Mammary epithelial cell (primary cell): ENCODE measurements around the gene VSTM2L.
"Not testable (repeated sequence)": the region's sequence is repeated elsewhere in the genome, so short reads cannot be mapped to it uniquely, and the experiment has no call there.

Source experiments
- EZH2 ChIP-seq: IDR thresholded peaks from 2 replicates; pipeline ENCODE4 v1.6.1; 2012; ENCODE audit warnings: low read length, inconsistent platforms, borderline replicate concordance
- TF ChIP-seq, protein P1 (sequence below), 2 donors: IDR thresholded peaks in 1 of 2; conservative IDR thresholded peaks in 1 of 2; 2 replicates each; pipeline ENCODE4 v1.5.1; 2011 to 2012; ENCODE audit warnings: inconsistent platforms in 2 of 2, low read length in 2 of 2, mild to moderate bottlenecking in 2 of 2, control low read depth in 1 of 2, low read depth in 1 of 2; ENCODE audit not compliant: insufficient read depth in 1 of 2; ENCODE audit errors: extremely low read depth in 1 of 2

DNA sequence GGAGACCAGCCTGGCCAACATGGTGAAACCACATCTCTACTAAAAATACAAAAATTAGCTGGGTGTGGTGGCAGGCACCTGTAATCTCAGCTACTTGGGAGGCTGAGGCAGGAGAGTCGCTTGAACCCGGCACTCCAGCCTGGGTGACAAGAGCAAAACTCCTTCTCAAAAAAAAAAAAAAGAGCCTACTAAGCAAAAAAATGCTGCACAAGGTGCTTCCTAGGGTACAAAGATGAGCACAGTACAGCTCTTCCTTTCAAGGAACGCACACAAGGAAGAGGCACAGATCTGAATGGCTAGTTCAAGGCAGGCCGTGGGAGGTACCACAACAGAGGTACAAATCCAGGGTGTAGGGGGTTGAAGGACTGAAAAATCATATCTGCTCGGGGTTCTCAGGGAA lies 46.9 kb upstream of the VSTM2L start:
- TF ChIP-seq, protein P1, sequence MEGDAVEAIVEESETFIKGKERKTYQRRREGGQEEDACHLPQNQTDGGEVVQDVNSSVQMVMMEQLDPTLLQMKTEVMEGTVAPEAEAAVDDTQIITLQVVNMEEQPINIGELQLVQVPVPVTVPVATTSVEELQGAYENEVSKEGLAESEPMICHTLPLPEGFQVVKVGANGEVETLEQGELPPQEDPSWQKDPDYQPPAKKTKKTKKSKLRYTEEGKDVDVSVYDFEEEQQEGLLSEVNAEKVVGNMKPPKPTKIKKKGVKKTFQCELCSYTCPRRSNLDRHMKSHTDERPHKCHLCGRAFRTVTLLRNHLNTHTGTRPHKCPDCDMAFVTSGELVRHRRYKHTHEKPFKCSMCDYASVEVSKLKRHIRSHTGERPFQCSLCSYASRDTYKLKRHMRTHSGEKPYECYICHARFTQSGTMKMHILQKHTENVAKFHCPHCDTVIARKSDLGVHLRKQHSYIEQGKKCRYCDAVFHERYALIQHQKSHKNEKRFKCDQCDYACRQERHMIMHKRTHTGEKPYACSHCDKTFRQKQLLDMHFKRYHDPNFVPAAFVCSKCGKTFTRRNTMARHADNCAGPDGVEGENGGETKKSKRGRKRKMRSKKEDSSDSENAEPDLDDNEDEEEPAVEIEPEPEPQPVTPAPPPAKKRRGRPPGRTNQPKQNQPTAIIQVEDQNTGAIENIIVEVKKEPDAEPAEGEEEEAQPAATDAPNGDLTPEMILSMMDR (conservative IDR thresholded peaks at IDR 0.05 in 1 of 2, IDR thresholded peaks at IDR 0.05 in 1 of 2; ENCODE audit: extremely low read depth in 1 of 2, insufficient read depth in 1 of 2, low read depth in 1 of 2, low read length in 2 of 2): not testable (repeated sequence)
- TF ChIP-seq EZH2: not testable (repeated sequence)
